RKO (cell line): Measurements from ENCODE around the gene RNF222.
"Not testable (repeated sequence)": the region's sequence is repeated elsewhere in the genome, so short reads cannot be mapped to it uniquely, and the experiment has no call there.

Experiments
- DNase-seq: peaks from one replicate; pipeline ENCODE4 v3.0.0-alpha.2; 2016; ENCODE audit warnings: low spot score

Gene RNF222

DNA sequence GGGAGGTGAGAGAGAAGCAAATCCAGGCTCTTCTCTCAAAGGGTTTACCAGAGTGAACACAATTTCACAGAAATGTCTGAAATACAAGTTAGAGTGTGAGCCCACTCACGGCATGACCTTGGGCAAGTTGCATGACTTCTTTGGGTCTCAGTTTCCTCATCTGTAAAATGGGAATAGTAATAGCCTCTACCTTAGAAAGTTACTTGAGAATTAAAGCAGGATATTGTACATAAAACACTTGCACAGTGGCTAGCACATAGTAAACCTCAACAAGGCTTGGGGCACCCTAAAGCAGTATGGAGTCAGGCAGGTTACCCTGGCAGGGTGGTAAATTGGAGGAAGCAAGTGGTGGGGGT is 13.2 kb upstream of the RNF222 start:
- no peak for DNase-seq

GRCh38 chr17:8409966-8410882 is 12.6 kb upstream of the RNF222 start:
- DNase-seq, result peak; percentile 87

GRCh38 chr17:8408371-8408770 is 10.7 kb upstream of the RNF222 start:
- no peak for DNase-seq

- DNase-seq, result no peak
Observed at GRCh38 chr17:8406174-8406573, 8.5 kb upstream of the RNF222 start.

DNA sequence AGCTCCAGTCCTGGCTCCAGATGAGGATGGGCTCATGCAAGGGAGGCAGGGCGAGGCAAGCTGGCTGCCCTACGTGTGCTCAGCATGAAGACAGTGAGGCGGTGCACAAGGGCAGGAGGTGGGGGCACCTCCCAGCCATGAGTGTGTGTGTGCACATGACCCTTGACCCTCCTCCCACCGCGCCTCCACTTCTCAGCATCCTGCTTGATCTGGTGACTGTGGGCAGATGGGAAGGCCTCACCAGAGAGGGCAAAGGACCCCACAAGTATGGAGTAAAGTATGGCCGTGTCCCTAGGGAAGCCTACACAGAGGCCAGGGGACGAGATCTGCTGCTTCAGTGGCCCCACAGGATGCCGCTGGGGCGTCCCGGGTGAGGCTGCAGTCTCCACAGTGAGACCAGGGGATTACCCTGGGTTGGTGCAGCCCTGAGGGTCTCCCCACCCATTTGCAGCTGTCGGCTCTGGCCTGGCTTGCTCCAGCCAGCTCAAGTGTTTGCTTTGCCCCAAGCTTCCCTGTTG is 7.9 kb upstream of the RNF222 start:
- DNase-seq, result no peak

- DNase-seq, result no peak
Observed at GRCh38 chr17:8402921-8403536, 5.4 kb upstream of the RNF222 start.

GRCh38 chr17:8401107-8401506 is 3.5 kb upstream of the RNF222 start:
- DNase-seq, result no peak

GRCh38 chr17:8398980-8399379 is 1.4 kb upstream of the RNF222 start:
- DNase-seq, result no peak

GRCh38 chr17:8394497-8394896 is 3.1 kb downstream of the RNF222 start:
- not testable (repeated sequence) for DNase-seq

- DNase-seq, result peak; percentile 31
Observed at GRCh38 chr17:8393470-8394231, 4.0 kb downstream of the RNF222 start.

- no peak for DNase-seq
Observed at GRCh38 chr17:8392674-8393469, 4.8 kb downstream of the RNF222 start.

- no peak for DNase-seq
Observed at GRCh38 chr17:8392274-8392673, 5.4 kb downstream of the RNF222 start.

DNA sequence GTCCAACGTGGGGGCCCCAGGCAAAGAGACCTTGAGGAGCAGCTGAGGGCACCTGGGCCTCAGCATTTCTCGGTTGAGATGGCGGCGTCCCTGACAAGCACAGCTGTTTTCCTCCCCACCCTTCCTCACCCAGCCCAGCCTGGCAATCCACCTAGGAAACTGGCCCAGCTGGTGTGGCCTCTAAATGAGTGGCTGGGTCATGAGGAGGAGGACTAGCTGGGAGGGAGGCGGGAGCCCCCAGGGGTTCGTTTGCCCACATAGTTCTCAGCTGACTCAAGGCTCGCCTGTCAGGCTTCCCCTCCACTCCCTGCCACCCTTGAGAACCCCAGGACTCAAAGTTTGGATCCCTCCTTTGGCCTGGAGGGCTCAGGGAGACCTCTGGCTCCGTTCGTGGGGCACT is 5.9 kb downstream of the RNF222 start:
- DNase-seq, result no peak

DNA sequence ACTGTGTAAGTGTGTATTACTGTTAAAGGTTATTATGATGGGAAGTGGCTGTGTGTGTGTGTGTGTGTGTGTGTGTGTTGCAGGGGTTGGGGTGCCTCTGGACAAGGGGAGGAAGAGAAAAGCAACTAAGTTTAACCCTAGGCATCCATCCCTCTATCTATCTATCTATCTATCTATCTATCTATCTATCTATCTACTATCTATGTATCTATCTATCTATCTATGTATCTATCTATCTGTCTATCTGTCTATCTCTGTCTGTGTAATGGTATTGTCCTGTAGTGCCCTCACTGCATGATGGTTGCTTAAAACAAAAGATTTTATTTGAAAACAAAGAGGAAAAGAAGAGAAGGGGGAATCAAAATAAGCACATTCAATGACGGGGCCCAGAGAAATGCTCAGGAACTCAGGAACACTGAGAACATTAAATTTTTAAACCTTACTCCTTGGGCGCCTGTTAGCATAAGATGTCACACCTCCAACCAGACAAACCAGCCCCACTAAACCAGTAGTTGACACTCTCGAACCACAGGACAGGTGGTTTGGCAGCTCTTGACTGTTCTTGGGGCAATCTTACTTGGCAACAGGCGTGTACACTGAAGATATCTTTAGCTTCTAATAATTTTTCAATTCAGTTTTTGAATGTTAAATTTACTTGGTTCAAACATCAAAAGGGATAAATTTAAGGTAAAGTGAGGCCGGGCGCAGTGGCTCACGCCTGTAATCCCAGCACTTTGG is 9.5 kb downstream of the RNF222 start:
- no peak for DNase-seq

DNA sequence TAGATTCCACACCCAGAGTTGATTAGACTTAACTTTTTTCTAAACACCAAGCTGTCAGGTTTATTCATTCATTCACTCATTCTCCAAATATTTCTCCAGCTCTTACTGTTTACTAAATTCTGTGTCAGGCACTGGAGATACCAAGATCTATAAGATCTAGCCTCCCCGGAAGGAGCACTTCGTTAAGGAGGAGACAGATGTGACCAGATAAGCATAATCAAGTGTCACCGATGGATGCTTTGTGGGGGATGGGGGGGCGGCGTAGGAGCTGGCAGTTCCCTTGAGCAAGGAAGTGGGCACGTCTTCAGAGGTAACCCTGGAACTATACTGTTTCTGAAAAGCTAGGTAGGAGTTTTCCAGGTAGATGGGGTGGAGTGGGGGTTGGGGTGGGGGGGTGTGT is 10.8 kb downstream of the RNF222 start:
- no peak for DNase-seq

- peak; percentile 82 for DNase-seq
Observed at GRCh38 chr17:8384801-8385378, 12.7 kb downstream of the RNF222 start.

DNA sequence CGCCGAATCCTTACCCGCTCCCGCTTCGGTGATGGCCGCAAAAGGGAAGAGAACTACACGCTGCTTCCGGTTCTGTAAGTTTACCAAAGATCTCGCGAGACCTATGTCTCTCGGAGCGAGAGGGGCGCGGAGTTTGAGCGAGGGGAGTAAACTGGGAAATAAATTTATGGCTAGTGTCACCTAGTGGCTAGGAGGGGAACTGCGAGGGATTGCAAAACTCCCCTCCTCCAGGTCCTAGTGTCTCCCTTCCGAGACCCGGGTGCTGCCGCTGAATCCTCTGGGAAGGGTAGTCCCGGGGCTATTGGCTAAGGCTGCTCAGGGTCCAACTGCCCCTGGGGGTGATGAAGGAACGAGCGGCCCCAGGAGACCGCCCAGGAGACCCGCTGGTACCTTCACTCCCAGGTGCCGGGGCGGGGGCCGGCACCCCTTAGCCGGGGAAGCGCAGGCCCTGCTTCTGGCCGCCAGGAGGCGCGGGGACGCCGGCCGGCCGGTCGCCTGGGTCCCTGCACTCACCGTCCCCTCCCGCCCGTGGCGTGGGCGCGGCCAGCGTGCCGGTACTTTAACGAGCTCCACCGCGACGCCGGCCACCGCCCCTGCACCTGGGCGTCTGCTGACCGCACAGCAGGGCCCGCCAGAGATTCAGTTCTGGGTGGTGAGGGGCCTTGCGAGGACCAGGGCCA is 14.3 kb downstream of the RNF222 start, which contains the start of gene RPL26:
TSS of gene RPL26 (minus strand) at position 51 of the 680 bp plus-strand sequence. CDS start 883 bp downstream, outside the sequence.
- peak; percentile 98 for DNase-seq

GRCh38 chr17:8382880-8383142 is 14.8 kb downstream of the RNF222 start:
- no peak for DNase-seq

- DNase-seq, result peak; percentile 31
Observed at GRCh38 chr17:8382052-8382879, 15.4 kb downstream of the RNF222 start.
